Superior temporal gyrus (tissue), 1 donor: ENCODE measurements around the gene RANBP1.

Experiments
- DNase-seq: peaks from one replicate; pipeline ENCODE4 v3.0.0-alpha.2; 2016; ENCODE audit errors: extremely low spot score

Gene RANBP1

DNA sequence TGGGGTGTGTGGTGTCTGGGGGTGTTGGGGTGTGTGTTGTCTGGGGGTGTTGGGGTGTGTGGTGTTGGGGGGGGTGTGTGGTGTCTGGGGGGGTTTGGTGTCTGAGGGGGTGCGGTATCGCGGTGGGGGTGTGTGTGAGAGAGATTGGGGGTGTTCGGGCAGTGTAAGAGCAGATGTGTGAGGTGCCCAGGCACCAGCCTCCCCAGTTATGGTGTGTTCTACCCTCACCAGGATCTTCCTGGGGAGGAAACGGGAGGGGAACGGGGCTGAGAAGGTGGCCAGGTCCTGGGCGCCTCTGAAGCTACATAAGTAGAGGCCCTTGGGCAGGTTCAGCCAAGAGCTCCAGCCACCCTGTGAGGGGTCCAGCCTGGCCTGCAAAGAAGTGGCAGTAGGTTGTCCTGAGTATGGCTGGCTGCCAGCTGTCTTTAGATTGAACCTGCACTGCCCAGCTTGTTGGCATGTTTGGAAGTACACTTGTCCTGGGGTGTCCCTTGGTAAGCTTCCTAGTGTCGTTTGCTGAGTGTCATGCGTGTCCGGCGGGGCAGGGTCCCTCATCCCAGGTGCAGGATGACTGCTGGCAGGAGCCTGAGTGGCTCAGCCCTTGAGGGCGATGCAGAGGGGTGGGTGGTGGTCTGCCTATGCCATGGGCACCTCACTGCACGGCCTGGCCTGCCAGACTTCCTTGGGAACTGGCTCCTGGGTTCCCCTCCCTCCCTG is 7.6 kb downstream of the RANBP1 start:
- DNase-seq: no peak

DNA sequence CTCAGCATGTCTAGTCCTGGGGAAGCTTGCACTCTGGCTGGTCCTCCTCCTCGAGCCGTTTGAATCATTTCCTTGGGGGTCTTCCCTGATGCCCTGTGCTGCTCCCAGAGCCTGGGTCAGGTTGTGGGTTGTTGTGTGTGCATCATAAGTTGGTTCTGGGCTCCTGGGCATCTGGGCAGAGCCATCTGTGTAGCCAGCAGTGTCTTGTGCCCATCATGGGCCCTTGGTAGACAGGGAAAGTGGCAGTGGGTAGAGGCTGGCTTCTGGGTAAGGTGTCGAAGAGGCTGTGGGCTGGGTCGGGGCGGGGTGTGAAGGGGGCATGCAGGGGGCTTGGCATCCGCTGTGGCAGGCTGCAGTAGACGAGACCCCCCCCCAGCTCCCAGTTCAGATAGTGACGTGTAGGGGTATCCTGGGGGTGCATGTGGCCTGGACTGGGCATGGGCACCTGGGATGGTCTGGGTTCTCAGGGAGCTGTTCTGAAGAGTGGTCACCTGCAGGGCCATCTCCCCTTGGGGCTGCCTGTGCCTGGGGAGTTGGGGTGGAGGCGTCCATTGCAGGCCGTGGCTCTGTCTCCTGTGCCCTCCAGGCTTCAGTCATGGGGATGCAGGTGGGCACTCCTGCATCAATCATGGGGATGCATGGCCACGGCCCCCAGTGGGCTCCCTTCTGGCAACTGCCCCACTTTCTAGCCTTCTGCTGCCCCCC is 8.3 kb downstream of the RANBP1 start:
- DNase-seq: no peak

DNA sequence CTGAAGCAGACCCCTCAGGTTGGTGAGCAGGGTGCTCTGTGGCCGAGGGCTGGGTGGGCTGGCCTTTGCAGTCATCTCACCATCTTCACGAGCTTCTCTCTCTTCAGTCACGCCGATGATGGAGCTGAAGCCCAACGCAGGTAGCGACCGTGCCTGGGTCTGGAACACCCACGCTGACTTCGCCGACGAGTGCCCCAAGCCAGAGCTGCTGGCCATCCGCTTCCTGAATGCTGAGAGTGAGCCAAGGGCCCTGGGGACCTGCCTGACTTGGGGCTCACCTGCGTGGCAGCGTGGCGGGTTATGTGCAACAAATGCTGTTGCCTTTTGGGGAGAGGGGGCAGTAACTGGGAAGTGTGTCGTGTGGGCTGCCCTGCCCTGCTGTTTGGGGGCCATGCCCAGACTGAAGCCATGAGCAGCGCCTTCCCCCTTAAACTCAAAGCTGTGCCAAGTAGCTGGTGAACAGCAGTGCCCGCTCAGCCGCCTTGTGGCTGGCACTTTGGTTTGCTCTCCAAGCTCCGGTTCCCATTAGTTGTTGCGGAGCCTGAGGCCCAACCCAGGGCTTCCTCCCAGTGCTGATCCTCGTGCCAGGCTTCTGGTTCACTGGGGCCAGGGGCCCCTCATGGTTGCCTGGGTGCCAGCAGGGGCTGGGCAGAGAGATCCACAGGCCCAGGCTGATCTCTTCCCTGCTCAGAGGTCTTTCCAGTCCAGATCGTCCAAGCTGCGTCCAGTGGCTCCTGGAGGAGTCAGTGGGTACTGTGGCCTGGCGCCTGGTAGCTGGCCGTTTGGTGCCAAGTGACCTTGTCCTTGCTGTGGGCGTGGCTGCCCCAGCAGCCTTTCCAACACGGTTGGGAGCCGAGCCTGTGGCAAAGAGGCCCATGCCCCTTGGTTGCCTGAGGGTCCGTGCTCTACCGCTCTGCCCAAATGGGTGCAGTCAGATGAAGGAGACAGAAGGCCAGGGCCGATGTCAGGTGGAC is 9.6 kb downstream of the RANBP1 start:
- DNase-seq: no peak

DNA sequence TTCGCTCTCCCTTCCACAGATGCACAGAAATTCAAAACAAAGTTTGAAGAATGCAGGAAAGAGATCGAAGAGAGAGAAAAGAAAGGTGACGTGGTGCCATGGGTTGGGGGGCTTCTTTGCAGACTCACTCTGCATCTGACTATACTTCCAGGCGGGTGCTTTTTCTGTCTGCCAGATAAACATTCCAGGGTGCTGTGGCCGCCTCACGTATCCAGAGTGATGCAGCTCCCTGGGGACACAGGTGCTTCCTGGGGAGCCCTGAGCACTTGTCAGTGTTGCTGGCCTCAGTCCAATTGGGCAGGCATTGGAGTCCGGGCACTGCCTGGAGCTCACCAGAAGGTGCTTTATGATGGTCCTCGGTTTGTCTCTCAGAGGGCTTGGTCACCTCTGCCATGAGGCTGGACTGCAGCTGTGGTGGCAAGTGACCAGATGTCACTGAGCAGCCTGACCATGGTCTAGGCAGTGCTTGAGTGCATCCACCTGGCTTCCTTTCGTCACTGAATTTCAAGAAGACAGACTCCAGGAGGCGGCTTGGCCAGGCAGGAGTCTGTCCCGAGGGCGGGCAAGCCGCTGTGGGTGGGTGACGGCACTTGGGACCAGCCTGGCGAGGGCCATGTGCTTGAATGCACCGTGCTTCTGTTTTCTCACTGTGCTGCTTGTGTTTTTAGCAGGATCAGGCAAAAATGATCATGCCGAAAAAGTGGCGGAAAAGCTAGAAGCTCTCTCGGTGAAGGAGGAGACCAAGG is 10.6 kb downstream of the RANBP1 start:
- DNase-seq: no peak

DNA sequence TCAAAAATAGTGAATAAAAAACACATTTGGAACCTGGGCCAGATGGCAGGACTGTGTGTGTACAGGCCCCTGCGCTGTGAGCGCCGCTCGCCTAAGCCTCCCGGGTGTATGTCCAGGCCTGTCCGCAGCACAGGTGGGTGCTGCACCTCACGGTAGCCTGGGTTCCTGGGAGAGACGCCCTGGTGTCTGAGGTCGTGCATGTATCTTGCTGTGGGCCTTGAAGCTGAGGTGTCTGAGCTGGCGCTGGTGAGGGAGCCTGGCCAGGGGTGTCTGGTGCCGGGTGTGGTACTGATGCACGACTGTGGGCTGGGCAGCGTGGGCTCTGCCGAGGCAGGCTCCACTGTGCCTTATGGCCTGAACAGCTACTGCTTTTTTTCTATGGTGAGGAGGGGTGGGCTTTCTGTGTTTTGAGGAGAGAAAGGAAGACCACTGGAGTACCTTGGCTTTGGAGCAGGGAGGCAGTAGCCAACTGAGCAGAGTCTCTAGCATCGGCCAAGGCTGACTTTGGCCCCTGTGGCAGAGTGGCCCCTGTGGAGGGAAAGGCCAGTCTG is 11.5 kb downstream of the RANBP1 start:
- DNase-seq: no peak

DNA sequence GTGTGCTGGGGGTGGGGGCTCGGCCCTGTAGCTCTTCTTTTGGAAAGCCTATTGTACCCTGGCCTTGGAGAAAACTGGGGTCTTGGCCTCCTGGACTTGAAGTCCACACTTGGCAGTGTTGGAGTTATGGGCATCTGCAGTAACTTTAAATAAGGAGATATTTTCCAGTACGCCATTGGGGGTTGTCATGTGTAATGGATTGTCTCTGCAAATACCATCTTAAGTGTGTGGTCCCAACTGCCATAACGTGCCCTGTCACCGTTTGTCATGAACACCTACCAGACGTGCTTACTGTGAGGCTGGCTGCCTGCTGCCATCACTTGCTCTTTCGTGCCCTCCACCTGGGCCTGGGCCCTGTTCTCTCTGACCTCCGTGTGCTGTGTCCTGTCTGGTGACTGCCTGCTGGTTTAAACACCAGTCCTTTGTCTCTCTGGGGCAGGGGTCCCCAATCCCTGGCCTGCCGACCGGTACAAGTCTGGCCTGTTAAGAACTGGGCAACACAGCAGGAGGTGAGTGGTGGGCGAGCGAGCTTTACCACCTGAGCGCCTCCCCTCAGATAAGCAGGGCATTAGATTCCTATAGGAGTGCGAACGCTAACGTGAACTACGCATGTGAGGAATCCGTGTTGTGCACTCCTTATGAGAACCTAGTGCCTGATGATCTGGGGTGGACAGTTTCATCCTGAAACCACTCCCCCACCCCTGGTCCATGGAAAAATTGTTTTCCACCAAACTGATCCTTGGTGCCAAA is 12.1 kb downstream of the RANBP1 start:
- DNase-seq: no peak

DNA sequence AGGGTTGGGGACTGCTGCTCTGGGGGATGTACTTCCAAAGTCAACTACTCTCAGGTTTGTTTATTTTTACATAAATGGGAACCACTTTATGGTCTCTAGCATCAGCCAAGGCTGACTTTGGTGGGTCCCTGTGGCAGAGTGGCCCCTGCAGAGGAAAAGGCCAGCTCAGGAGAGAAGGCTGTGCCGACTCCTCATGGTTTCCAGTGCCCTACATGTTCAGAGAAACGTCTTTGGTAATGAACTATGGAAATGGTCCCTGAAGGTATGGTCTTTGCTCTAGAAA is 12.7 kb downstream of the RANBP1 start:
- DNase-seq: no peak

DNA sequence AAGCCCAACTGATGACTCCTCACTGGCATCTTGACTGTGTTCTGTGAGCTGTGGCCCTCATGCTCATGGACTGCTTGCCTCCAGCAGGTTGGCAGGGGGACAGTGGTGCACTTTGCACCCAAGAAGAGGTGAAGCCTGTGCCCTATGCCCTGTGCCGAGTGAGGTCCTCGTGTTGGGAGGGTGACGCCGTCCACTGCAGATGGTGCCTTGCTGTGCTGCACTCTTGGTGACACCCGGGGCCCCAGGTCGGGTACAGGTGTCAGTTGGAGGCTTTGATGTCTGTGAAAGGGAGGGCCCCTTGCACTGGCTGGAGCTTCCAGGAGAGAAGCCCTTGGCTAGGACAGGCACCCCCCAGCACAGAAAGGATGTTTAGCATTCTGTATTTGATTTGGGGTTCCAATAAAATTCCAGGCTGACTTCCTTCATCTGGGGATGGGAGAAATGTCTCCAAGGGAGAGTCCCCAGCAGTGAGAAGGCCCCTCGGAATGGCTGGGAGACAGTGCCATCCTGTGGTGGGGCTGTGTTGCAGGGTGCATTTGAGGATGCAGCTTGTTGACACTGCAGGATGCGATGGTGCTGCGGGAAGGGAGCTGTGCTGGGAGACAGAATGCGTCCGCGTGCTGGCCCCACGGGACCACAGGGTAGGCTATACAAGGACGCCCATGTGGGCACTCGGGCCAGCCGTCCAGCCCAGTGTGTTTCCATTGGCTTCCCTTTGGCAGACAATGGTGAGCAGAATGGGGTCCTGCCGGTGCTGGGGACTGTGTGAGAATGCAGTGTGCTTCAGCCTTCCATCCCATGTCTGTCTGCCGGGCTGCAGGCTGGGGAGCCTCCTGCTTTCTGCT is 13.2 kb downstream of the RANBP1 start:
- DNase-seq: peak; percentile 34

DNA sequence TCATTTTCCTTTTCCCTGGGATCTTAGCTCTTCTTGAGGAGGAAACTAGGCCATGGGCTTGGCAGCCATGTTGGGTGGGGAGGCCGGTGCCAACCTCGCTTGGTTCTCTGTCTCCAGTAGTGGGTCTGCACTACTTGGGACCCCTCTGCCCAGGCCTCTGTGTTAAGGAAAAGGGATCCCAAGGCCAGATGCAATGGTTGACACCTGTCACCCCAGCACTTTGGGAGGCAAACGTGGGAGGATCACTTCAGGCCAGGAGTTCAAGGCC is 13.8 kb downstream of the RANBP1 start:
- no peak for DNase-seq

DNA sequence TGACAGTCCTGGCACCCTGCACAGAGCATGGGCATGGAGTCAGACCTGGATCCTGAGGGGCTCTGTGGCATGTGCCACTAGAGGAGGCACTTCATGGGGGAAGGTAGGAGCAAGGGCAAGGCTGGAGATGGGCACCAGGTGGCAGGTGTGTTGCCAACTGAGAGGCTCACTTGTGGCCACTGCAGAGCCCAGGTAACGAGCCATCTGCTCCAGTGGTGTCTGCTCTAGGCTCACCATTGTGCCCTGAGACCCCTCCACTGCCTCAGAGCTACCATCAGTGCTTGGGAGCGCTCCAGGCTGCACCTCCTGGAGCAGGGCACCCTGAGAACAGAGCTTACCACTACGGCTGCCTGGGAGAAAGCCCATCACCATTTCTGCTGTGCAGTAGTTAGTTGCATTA is 14.4 kb downstream of the RANBP1 start:
- DNase-seq: no peak

DNA sequence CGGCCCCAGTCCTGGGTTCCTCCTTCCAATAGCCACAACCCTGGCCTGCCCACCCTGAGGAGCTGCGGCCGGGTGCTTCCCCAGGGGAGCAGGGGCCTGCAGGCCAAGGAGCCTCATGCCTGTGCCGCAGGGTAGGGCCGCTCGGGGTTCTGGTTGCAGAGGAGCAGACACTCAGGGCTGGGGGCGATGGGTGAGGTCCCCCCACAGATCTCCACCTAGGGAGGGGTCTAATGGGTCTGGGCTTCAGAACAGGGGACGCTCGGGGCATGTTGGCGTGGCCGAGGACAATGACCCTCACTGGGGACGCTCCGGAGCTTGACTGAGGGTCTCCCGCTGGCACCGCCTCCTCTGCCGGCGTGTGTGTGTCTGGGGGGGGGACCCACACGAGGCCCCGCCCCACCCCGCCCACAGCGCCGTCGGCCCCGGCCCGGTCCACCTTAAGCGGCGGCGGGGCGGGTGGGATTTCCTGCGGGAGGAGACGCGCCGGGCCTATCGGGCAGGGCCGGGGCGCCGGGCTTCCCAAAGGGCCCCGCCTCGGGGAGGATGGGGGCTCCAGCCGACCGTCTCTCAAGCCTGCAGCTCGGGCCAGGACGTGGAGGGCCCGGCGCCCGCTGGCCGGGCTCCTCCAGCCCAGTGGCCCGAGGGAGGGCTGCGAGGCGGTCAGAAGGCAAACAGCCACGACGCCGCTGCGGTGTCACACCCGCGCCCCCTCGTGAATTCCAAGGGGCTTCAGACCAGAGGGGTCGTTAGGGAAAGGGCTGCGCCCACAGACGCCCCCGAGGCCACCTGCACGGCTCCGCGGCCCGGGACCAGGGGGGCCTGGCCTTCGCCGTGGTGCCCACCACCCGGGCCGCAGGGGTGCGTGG is 15.1 kb downstream of the RANBP1 start:
- peak; percentile 82 for DNase-seq

DNA sequence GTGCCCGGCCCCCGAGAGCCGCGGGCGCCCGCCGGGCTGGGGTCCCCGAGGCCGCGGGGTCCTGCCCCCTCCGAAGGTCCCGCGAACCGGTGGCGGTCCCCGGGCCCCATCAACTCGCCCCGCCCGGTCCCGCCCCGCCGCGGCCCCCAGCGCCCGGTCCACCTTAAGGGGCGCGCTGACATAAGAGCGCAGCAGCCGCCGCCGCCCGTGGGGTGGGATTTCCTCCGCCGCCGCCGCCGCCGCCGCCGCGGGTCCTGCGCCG is 15.6 kb downstream of the RANBP1 start, which contains the start of gene ZDHHC8:
Gene ZDHHC8, plus strand, starts transcription at position 208 of the 262 bp plus-strand sequence. CDS start 144 bp downstream, outside the sequence.
- DNase-seq: no peak

DNA sequence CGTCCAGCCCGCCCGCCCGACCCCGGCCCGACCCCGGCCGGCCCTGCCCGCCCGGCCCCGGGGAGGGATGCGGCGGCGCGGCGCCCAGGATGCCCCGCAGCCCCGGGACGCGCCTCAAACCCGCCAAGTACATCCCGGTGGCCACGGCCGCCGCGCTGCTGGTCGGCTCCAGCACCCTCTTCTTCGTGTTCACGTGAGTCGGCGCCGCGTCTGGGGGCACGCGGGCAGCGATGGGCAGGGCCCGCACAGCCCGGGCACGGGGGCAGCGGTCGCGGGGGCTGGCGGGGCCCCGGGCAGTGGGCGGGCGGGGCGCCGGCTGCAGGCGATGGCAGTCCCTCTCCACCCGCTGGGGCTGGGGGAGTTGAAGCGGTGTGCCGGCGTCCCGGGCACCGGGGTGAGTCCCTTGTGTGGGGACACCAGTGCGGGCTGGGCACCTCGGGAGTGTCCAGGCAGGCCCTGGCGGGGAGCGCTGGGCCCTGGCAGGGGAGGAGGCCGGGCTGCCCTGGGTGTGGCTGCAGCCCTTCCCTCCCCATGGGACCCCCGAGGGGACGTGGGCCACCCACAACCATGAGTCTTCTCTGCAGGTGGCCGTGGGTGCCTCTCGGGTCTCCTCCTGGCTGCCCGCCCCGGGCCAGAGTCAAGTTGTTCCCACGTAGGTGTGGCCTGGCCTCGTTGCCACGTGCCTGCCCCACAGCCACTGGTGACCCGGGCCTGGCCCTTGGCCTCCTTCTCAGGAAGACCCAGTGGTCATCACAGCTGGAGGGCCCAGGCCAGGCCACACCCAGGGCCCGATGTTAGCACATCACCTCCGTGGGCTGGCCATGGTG is 16.2 kb downstream of the RANBP1 start:
- no peak for DNase-seq

DNA sequence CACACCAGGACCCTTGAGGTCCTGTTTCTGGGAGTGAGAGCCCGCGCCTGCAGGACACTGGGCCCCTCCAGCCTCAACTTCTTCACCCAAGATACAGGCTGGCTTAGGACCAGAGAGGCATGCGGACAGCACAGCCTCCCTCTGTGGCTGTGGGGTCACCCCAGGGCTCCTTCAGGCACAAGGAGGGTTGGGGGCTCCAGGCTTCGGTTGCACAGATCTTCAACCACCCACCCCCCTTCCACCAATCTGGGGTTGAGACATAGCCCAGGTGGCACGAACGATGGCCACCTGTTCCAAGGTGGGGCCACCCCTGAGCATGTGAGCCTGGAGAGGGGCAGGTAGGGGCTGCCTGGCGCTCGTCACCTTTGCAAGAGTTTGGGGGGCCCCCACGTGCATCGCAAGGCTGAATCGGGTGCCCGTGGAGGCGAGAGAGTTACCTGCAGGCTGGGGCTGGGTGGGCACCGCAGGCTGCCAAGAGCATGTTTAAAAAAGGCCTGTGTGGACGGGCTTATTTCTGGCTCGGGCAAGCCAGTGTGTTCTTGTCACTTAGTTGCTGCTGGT is 16.9 kb downstream of the RANBP1 start:
- no peak for DNase-seq

DNA sequence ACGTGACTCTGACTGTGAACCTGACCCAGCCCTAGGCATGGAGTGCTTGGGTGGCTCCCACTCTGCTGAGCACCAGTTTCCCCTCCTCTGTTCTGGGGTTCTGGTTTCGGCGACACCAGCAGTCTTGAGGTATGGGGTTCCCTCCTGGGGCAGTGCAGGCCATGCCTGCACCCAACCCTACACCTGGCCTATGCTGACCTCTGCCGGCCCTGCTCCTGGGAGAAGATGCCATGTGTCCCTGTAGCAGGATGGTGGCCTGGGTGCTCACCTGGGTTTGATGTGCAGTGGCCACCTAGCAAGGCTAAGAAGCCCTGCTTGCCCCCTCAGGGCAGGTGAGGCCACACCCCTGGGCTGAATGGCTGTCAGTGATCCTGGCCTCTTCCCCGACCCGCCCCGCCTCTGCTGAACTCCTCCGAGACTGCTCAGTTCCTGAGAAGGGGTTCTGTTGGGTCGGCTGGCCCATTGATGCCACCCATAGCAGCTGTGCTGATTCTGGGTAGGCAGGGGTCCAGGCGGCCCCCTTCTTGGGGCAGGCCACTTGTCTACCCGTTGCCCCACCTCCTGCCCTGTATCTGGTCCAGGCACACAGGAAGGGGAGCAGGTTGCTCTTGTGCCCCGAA is 18.1 kb downstream of the RANBP1 start:
- no peak for DNase-seq

DNA sequence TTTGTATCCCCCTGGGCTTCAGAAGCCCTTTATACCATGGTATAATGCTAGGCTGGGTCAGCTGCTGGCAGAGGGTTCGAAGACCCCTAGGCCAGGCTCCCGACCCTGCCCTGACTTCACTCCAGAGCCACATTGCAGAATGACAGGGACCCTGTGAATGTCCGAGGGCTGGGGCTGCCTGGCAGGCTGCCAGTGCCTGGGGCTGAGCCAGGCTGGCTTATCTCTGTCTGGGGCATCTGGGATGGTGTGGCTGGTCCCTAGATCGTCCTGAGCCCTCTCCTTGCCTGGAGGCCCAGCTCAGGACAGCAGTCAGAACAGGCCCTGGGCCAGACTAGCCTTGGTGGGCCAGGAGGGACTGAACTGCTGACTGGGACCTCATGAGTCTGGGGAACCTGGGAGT is 19.4 kb downstream of the RANBP1 start:
- no peak for DNase-seq

DNA sequence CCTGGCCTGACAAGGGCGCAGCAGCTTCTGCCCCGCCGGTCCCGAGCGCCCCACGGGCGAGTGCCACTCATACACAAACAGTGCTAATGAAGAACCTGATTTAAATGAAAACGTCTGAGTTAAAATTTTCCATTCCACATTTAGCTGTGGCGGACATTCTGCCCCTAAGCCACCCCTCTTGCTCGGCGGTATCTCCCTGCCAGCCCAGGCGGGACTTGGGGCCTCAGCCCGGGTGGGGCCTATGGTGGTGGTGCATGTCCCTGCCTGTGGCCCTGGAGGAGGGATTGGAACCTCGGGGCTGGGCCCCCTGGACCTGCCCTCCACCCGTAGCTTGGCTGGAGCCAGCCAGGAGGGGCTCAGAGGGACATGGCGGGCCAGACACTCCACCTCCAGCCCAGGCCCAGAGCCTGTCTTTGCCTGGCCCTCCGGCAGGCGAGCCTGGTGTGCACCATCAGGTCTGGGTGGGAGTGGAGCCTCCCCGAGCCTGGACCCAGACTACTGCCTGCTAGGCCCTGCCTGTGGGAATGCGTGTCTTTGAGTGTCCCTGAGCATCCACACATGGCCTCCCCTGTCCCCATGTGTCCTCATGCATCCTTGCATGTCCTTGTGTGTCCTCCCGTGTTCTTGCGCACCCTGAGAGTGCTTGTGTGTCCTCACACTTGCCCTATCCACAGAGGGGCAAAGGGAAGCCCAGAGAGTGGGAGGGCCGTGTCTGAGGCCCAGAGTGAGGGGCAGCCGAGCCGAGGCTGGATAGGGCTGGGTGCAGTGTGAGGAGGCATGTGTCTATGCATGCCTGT is 20.1 kb downstream of the RANBP1 start:
- DNase-seq: no peak
